H1 (cell line): ENCODE data around the gene TMED10. TPM values are rescaled to one million over a fixed set of nuclear protein-coding genes. Genes with fewer than 3 reads are reported as not detected.

ENCODE experiments used
- E2F6 ChIP-seq: IDR thresholded peaks from 2 replicates; pipeline ENCODE4 v1.6.1; 2012; ENCODE audit warnings: inconsistent platforms
- SUZ12 ChIP-seq: fragments of 200-600 bp; sonication (generic); IDR thresholded peaks from 2 replicates; pipeline ENCODE4 v1.6.1; 2012; ENCODE audit warnings: mild to moderate bottlenecking, inconsistent platforms, low read length, moderate library complexity, mixed read lengths
- USF2 ChIP-seq: IDR thresholded peaks from 2 replicates; pipeline ENCODE4 v1.6.1; 2011; ENCODE audit warnings: low read length, improper control_type of control experiment
- polyA plus RNA-seq, 7 experiments: library from polyadenylated mRNA; depleted of rRNA in 3 of 7; stranded (reverse) in 5 of 7; unstranded in 2 of 7; fragments of >200 nt in 5 of 7; fragments of 200-250 nt in 2 of 7; gene quantifications; 1 replicate in 5 of 7; 2 replicates in 1 of 7; 4 replicates in 1 of 7; pipeline versions ENCODE4 v1.2.1 to v1.2.3, GENCODE V29; 2011 to 2013; ENCODE audit warnings: missing spikeins in 2 of 7, mixed read lengths in 2 of 7
- total RNA-seq: library from RNA; stranded (reverse); fragmentation: NEBNext Ultra II Directional; extraction: Animal tissue kit (Norgen Biotek cat#: 25700); gene quantifications from 2 replicates; pipeline ENCODE4 v1.2.1, GENCODE V29; 2021

The TMED10 gene
- total and polyA plus RNA-seq, 2 of the 8 experiments (the other 6 are each of a cell fraction or from before 2014, with no cell fraction given): 218 to 250 TPM

- TF ChIP-seq USF2 (no peak), SUZ12 (no peak), E2F6 (no peak)
These were observed 40.1 kb upstream of the TMED10 start (continued) for GRCh38 chr14:75216427-75217006.
